AG09319 (cell line): Measurements from ENCODE around the gene NFKBIE.

Source experiments
- DNase-seq: peaks from one replicate; pipeline ENCODE4 v3.0.0-alpha.2; 2010; ENCODE audit warnings: low read depth; ENCODE audit errors: extremely low read depth
- CTCF ChIP-seq: IDR thresholded peaks from 2 replicates; pipeline ENCODE4 v1.5.1; 2011; ENCODE audit warnings: low read depth, mild to moderate bottlenecking, inconsistent platforms, low read length, moderate library complexity

NFKBIE gene

DNA sequence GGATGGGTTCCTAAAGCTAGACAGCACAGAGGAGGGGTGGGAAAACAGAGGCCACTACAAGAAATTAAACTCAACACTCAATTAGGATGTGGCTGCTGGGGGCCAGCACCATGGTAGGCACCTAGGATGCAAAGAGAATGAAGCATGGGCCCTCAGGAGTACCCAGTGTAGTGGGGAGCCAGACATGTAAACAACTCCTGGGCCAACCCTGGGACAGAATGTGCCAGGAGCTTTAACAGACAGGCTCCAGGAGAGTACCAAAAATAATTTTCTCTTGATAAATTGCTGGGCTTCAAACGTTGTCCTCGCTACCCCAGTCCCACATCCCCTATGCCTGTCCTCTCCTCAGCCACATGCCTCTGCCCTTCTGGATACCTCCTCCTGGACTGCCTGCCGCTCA is 6.6 kb upstream of the NFKBIE start:
- no peak for TF ChIP-seq CTCF
- DNase-seq = no peak

DNA sequence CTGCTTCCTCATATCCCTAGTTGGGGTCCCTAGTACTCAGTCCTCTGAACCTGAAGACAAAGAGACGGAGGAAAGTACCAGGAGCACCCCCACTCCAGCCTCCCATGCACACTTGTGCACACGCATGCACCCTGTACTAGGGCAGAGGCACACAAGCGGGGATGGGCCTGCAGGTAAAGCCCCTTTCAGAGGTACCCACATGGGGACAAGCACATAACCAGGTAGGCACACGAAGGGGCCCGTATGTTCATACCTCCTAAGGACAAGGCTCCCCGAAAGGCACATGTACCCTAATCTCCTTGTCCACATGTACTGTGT is 6.0 kb upstream of the NFKBIE start:
- no peak for DNase-seq

DNA sequence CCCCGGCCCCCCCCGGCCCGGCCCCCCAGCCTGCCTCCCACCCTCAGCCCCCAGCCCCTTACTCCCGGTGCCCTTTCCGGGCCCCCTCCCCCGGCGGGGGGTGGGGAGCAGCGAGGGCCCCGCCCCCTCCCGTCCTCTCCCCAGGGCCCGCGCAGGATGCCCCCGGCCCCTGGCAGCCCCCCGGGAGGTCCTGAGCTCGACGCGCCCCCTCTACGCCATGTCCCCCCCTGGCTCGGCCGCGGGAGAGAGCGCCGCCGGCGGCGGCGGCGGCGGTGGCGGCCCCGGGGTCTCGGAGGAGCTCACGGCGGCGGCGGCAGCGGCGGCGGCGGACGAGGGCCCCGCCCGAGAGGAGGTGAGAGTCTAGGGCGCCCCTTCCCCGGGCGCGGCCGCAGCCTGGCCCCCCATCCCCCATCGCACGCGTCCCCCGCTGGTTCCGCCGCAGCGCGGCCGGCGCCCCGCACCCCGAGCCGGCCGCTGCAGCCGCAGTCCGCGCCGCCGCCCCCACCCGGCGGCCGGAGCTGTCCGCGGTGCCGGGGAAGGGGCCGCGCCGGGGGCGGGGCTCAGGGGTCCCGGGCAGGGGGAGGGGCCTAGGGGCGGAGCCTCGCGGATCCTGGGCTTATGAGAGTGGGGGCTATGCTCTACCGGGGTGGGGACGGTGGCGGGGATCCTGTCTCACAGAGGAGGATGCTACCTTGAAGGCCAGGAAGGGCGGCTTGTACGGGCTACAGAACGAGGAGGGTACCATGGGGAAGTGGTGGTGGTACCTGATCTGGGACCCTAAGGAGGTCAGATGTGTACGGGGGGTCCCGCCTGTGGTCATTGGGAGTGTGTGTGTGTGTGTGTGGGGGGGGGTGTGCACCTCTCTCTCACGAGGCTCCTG is 5.4 kb upstream of the NFKBIE start:
- TF ChIP-seq CTCF = no peak
- no peak for DNase-seq

More for the DNA sequence above, 6.0 kb upstream of the NFKBIE start:
- no peak for TF ChIP-seq CTCF

DNA sequence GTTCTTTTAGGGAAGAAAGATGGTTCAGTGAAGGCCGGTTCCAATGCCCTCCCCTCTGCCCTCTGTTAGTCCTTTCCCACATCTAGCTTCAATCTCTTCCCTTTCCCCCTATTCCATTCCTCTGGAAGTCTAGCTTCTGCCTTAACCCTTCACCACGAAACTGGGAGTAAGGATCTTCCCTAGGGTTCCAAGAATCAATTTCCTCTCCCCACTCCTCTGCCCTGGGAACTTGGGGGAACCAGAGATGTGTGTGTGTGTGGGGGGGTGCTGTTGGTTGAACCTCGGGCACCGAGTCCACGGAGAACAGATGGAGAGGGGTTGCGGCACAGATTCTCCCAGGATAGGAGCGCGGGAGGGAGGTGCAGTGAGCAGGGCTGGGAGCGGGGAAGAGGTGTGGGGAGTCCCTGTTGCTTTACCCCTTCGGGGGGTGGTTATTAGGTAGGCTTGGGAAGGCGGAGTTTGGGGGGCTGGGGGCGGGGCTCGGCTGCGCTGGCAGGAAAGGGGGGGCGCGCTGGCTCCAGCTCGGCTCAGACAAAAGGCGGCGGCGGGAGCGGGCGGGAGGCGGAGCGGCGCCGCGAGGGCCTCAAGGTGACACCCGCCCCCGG is 4.7 kb upstream of the NFKBIE start, which contains the start of gene TMEM151B:
Gene TMEM151B, plus strand, starts transcription at position 530 of the 605 bp plus-strand sequence. CDS start 293 bp downstream, outside the sequence.
- TF ChIP-seq CTCF = no peak
- no peak for DNase-seq

DNA sequence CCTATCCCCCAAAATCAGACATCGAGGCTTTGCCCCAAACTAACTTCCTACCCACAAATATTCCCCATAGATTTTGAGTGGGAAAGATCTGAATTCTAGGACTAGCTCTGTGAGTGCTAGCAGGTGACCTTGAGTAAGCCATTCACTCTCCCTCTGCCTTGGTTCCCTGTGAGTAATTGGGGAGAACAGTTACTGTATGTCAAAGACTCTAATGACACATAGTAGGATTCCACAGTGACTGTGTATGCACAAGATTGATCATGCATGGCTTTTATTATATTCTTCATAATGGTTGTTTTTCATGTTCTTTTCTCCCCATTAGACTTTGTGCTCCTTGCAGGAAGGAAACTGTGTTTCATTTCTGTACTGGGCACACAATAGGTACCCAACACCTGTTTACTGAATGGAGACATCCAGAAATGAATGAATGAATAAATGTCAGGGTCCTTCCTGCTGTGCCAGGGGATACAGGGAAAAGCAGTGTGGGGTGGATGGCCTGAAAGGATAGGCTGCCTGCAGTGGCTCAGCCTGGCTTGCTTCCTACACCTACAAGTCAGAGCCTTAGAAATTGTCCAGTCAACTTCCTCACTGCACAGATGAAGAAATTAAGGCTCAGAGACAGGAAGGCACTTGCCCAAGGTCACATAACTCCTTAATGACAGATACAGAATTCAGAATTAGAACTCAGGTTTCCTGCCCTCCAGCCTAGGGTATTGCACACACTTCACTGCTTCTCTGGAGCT is 4.0 kb upstream of the NFKBIE start:
- DNase-seq = no peak
- no peak for TF ChIP-seq CTCF

DNA sequence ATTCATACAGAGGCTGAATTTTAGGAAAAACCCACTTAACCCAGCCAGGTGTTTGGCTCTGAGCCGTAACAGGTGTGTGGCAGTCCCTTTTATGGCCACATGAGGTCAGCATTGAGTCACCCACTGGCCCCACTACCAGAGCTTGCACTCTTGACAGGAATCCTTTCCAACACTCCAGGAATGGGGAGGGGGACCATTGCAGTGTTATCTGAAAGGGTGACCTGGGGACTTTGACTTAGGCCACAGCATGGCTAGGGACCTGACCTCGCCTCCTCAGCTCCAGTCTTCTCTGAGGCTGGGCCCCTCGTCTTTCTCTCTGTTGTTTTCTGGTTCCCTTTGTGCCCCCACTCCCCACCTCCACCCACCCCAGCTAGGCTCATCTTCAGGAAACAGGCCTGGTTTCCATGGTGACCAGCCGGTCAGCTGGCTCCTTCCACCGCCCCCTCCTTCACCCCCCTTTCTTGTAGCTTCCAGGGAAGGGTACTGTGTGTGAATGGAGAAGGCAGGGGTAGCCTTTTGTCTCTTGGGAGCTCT is 2.8 kb upstream of the NFKBIE start:
- no peak for DNase-seq
- peak; percentile 98 for TF ChIP-seq CTCF

DNA sequence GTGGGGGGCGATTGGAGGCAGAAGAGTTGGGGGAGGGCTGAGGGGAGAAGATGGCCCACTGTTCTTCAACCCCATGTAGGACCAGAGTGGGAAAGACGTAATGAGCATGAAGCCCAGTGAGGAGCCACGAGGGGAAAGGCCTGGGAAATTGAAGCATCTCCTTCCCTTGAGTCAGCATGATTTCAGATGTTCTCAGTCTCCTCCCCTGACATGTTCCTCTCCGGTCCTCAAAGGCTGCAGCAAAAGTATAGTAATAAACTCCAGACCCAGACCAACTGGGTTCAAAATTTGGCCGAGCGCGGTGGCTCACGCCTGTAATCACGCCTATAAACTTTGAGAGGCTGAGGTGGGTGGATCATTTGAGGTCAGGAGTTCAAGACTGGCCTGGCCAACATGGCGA is 1.9 kb upstream of the NFKBIE start:
- DNase-seq = no peak
- TF ChIP-seq CTCF = no peak
